ENCODE measurements around the gene CNPPD1. TPM values are rescaled to one million over a fixed set of nuclear protein-coding genes. Genes with fewer than 3 reads are reported as not detected.

Gene CNPPD1
- total and polyA plus RNA-seq, 2 of the 8 experiments (the other 6 are each of a cell fraction or from before 2014, with no cell fraction given): 32.9 to 35.9 TPM

GRCh38 chr2:219124381-219125110 lies 52.2 kb downstream of the CNPPD1 start:
- Histone ChIP-seq H3K9ac (replicated peaks in 1 of 4; ENCODE audit: extremely low read depth in 1 of 4, low read depth in 3 of 4, low read length in 3 of 4) (no peak overlapping the region), H3K79me2 (ENCODE audit: control insufficient read depth in 1 of 2, insufficient read depth in 2 of 2, low read length in 2 of 2) (no peaks in the 10 kb centered on the region), H3K4me2 (ENCODE audit: insufficient read depth in 1 of 2, low read depth in 2 of 2, low read length in 2 of 2) (no peak overlapping the region), H2AK5ac (ENCODE audit: low read depth, low read length) (peak overlapping the region; percentile 88; the same call in 1 of the 2 replicates), H3K27me3 (replicated peaks in 1 of 4; ENCODE audit: control insufficient read depth in 3 of 4, extremely low read depth in 1 of 4, insufficient read depth in 3 of 4, low read length in 3 of 4) (no peaks in the 10 kb centered on the region), H4K91ac (replicated peaks; ENCODE audit: insufficient read length, low read length) (no peak overlapping the region), H3K23me2 (ENCODE audit: low read depth, low read length) (no peaks in the 10 kb centered on the region), H3K4me1 (replicated peaks in 1 of 4; ENCODE audit: control insufficient read depth in 3 of 4, insufficient read depth in 4 of 4, low read length in 3 of 4) (no peaks in the 10 kb centered on the region; a peak in 2 of 7 replicates), H4K5ac (ENCODE audit: insufficient read length, low read depth, low read length) (no peak overlapping the region), H3K9me3 (ENCODE audit: insufficient read depth in 2 of 2, low read depth in 1 of 2, low read length in 1 of 2) (no peaks in the 10 kb centered on the region), H3K4ac (replicated peaks; ENCODE audit: insufficient read length, low read depth, low read length) (no peak overlapping the region), H4K20me1 (replicated peaks in 1 of 2; ENCODE audit: control insufficient read depth in 1 of 2, insufficient read depth in 2 of 2, low read length in 2 of 2) (no peaks in the 10 kb centered on the region), H2BK20ac (ENCODE audit: low read length) (no peak overlapping the region), H3K36me3 (ENCODE audit: control insufficient read depth in 2 of 4, insufficient read depth in 4 of 4, low read length in 3 of 4) (no peaks in the 10 kb centered on the region), H3K56ac (replicated peaks; ENCODE audit: insufficient read length, low read depth, low read length) (no peak overlapping the region), H2BK5ac (ENCODE audit: low read depth, low read length) (peak overlapping the region; percentile 53; the same call in 1 of the 2 replicates), H3K23ac (ENCODE audit: insufficient read length) (no peak overlapping the region), H2BK15ac (ENCODE audit: low read length) (no peak overlapping the region), H3K4me3 (ENCODE audit: extremely low read depth in 1 of 4, insufficient read depth in 2 of 4, low read depth in 3 of 4, low read length in 4 of 4) (no peak overlapping the region), H2AFZ (ENCODE audit: low read length) (no peak overlapping the region), H2BK12ac (ENCODE audit: low read depth, low read length) (peak overlapping the region; percentile 94; the same call in 1 of the 2 replicates), H3K18ac (ENCODE audit: extremely low read depth, low read length) (no peak overlapping the region), H3K14ac (ENCODE audit: insufficient read length) (no peak overlapping the region), H3K27ac (ENCODE audit: low read depth, low read length) (no peak overlapping the region), H2BK120ac (replicated peaks; ENCODE audit: low read depth, low read length) (no peak overlapping the region), H3K79me1 (ENCODE audit: low read depth, low read length) (no peaks in the 10 kb centered on the region), H4K8ac (ENCODE audit: extremely low read depth, insufficient read depth, low read length) (no peak overlapping the region)
- CTCF ChIA-PET (ENCODE audit: partially characterized antibody): interaction anchor here (0.6 to 37.2 kb wide), 7 partner anchors 8 to 129 kb away, joined by 3 to 1777 read pairs (median 22); partner anchors contain the start of genes CFAP65 and IHH
- FAIRE-seq (no peak), DNase-seq (ENCODE audit: low read depth in 1 of 2, low spot score in 2 of 2) (no peak)
- TF ChIP-seq GABPA (IDR thresholded peaks at IDR 0.05; ENCODE audit: borderline replicate concordance, insufficient read depth, low read length) (no peak), CREB1 (IDR thresholded peaks at IDR 0.05) (no peak), EP300 (IDR thresholded peaks at IDR 0.05; ENCODE audit: borderline replicate concordance in 1 of 2, low read depth in 2 of 2, low read length in 2 of 2) (no peak), BRCA1 (IDR thresholded peaks at IDR 0.05; ENCODE audit: low read depth, low read length) (no peak), CBX8 (IDR thresholded peaks at IDR 0.05; ENCODE audit: borderline replicate concordance, low read depth, low read length) (no peak)
- 79% methylated on average over 4 of the region's 4 CpGs; no CpG with 5 or more reads in 1 of the 2 experiments for WGBS, 2 experiments (ENCODE audit: extremely low coverage in 1 of 2, insufficient coverage in 1 of 2, insufficient read length in 1 of 2, insufficient replicate concordance in 2 of 2, low coverage in 1 of 2, low lambda C conversion rate in 2 of 2, missing lambda C conversion rate in 1 of 2)
- POLR2A ChIA-PET (ENCODE audit: partially characterized antibody): no interaction called here

All from H1 (cell line).